Effector memory CD4-positive, alpha-beta T cell (primary cell): ENCODE measurements around the gene SEMA3D.

Source experiments
- DNase-seq, 3 donors: peaks; one replicate each; pipeline ENCODE4 v3.0.0-alpha.2; 2020
- H3K27ac ChIP-seq: 2 replicates; pipeline ENCODE4 v1.7.0; 2013; ENCODE audit warnings: mild to moderate bottlenecking, low read length, moderate library complexity; ENCODE audit not compliant: insufficient read depth, poor library complexity, severe bottlenecking
- H3K27me3 ChIP-seq: replicated peaks from 2 replicates; pipeline ENCODE4 v1.7.0; 2013; ENCODE audit warnings: mild to moderate bottlenecking, low read length; ENCODE audit not compliant: insufficient read depth, control insufficient read depth, poor library complexity, severe bottlenecking
- H3K36me3 ChIP-seq: 2 replicates; pipeline ENCODE4 v1.7.0; 2013; ENCODE audit warnings: mild to moderate bottlenecking, low read length, moderate library complexity; ENCODE audit not compliant: control insufficient read depth, insufficient read depth
- H3K4me1 ChIP-seq: 2 replicates; pipeline ENCODE4 v1.7.0; 2013; ENCODE audit warnings: low read length, mild to moderate bottlenecking; ENCODE audit not compliant: control insufficient read depth, insufficient read depth, poor library complexity, severe bottlenecking
- H3K4me3 ChIP-seq: 2 replicates; pipeline ENCODE4 v1.7.0; 2013; ENCODE audit warnings: low read length, low read depth, mild to moderate bottlenecking; ENCODE audit not compliant: insufficient read depth, poor library complexity, severe bottlenecking
- H3K9me3 ChIP-seq: 2 replicates; pipeline ENCODE4 v1.7.0; 2013; ENCODE audit warnings: mild to moderate bottlenecking, low read length, moderate library complexity; ENCODE audit not compliant: control insufficient read depth

Gene SEMA3D

GRCh38 chr7:85030893-85031292, 156.0 kb downstream of the SEMA3D start:
- H3K4me3 ChIP-seq, result no peak overlapping the region
- H3K9me3 ChIP-seq, result no peaks in the 10 kb centered on the region
- no peak overlapping the region for H3K27ac ChIP-seq
- no peaks in the 10 kb centered on the region for H3K27me3 ChIP-seq
- H3K36me3 ChIP-seq, result no peaks in the 10 kb centered on the region
- no peak for DNase-seq
- H3K4me1 ChIP-seq, result no peaks in the 10 kb centered on the region

- no peaks in the 10 kb centered on the region for H3K4me1 ChIP-seq
- no peaks in the 10 kb centered on the region for H3K36me3 ChIP-seq
- no peaks in the 10 kb centered on the region for H3K27me3 ChIP-seq
- H3K27ac ChIP-seq, result no peak overlapping the region
- H3K4me3 ChIP-seq, result no peak overlapping the region
- no peaks in the 10 kb centered on the region for H3K9me3 ChIP-seq
- DNase-seq, result no peak
These were observed 161.5 kb downstream of the SEMA3D start for GRCh38 chr7:85025312-85025756.

GRCh38 chr7:85023916-85024315, 162.9 kb downstream of the SEMA3D start:
- Histone ChIP-seq H3K27ac (no peak overlapping the region), H3K36me3 (no peaks in the 10 kb centered on the region), H3K9me3 (no peaks in the 10 kb centered on the region), H3K4me3 (no peak overlapping the region), H3K4me1 (no peaks in the 10 kb centered on the region), H3K27me3 (no peaks in the 10 kb centered on the region)
- DNase-seq, result no peak

DNA sequence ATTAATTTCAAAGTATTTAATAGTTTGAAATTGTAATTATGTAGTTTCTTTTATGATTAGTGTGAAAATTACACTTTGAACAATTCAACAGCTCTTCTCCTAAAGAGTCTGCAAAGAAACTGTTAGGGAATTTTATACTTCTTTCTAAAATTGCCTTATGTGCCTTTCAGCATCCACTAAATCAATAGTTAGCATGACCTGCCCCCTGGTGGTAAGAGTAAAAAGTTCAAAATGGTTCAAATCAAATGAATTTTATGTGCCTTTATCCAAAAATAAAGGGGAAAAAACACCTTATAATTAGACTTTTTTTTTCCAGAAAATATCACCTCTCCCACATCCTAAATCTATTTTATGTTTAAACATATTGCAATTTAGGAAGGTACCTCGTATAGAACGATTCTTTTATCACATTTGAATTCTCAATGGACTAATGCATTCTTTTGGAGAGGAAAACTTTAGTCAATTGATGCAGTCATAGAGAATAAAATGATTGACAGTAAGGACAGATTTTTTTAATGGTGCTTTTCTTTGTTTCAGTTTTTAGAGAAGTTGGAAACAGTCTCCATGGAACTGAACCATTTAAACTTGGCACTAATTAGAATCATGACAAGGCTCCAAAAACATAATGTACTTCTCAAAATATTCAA, 163.7 kb downstream of the SEMA3D start:
- Histone ChIP-seq H3K9me3 (no peaks in the 10 kb centered on the region), H3K36me3 (no peaks in the 10 kb centered on the region), H3K27me3 (no peaks in the 10 kb centered on the region), H3K4me1 (no peaks in the 10 kb centered on the region), H3K4me3 (no peak overlapping the region), H3K27ac (no peak overlapping the region)
- DNase-seq, result no peak

DNA sequence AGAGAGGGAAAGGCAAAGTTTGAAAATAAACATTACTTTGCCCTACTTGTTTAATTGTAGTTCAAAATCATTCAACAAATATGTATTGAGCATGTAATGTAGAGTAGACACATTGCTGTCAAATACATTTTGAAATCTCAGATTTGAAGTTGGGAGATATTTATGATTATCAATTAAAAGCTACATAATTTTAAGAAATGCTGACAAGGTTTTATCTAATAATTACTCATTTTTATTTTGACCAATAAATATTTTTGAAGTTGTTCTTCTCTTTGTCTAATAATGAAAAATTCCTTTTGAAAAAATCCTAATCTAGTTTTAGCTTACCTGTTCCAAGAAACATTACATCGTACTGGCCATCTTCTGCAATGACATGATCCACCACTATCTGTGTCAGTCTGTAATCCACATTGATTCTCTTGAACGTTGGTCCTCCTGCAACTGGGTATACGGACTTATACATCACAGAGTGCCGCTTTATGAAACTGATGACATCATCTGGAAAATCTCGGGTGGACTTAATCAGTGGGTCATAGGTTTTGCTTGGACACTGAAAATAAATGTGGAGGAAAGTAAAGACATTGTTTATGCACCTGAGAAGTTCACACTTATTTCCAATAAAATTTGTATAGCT, 164.7 kb downstream of the SEMA3D start:
- Histone ChIP-seq H3K4me3 (no peak overlapping the region), H3K9me3 (no peaks in the 10 kb centered on the region), H3K4me1 (no peaks in the 10 kb centered on the region), H3K27ac (no peak overlapping the region), H3K36me3 (no peaks in the 10 kb centered on the region), H3K27me3 (no peaks in the 10 kb centered on the region)
- no peak for DNase-seq

GRCh38 chr7:85021101-85021704, 165.7 kb downstream of the SEMA3D start:
- Histone ChIP-seq H3K9me3 (no peaks in the 10 kb centered on the region), H3K36me3 (no peaks in the 10 kb centered on the region), H3K27ac (no peak overlapping the region), H3K4me3 (no peak overlapping the region), H3K4me1 (no peaks in the 10 kb centered on the region), H3K27me3 (no peaks in the 10 kb centered on the region)
- no peak for DNase-seq

DNA sequence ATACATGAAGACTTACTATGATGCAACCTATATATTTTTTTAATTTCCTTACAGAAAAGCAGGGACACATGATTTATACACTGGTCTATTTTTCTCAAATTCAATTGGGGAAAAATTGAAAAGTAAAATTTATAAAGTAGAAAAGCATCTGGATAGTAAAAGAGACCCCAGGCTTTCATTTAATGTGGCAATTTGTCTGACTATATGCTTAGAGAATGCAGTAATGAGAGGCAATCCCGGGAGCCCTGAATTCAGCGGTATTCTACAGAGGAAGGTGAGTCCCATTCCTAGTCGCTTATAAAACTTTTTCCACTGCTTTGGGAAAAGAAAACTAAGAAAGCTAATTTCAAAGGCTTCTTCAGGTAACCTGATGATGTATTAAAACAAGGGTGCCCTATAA, 167.1 kb downstream of the SEMA3D start:
- no peak overlapping the region for H3K27ac ChIP-seq
- no peak for DNase-seq
- H3K36me3 ChIP-seq, result no peaks in the 10 kb centered on the region
- no peaks in the 10 kb centered on the region for H3K4me1 ChIP-seq
- no peak overlapping the region for H3K4me3 ChIP-seq
- H3K27me3 ChIP-seq, result no peaks in the 10 kb centered on the region
- H3K9me3 ChIP-seq, result no peaks in the 10 kb centered on the region

DNA sequence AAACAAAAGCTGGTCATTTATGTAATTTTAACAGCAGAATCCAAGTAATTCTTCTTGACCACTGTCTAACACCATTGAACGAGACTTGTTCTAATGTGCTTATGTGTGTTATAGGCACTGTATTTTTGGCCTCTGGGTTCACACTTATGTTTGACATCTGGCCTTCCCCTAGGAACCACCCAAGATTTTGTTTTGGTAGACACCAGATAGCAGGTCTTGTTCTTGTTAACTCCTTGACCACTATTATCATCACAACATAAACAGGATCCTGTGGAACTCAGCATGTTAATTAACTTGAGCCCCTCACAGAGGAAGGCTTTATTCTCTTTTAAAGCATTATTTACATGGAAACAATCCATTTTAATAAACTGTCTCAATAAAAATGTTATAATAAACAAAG, 167.7 kb downstream of the SEMA3D start:
- H3K4me3 ChIP-seq, result no peak overlapping the region
- no peaks in the 10 kb centered on the region for H3K4me1 ChIP-seq
- DNase-seq, result no peak
- H3K27ac ChIP-seq, result no peak overlapping the region
- no peaks in the 10 kb centered on the region for H3K36me3 ChIP-seq
- H3K9me3 ChIP-seq, result no peaks in the 10 kb centered on the region
- H3K27me3 ChIP-seq, result no peaks in the 10 kb centered on the region

DNA sequence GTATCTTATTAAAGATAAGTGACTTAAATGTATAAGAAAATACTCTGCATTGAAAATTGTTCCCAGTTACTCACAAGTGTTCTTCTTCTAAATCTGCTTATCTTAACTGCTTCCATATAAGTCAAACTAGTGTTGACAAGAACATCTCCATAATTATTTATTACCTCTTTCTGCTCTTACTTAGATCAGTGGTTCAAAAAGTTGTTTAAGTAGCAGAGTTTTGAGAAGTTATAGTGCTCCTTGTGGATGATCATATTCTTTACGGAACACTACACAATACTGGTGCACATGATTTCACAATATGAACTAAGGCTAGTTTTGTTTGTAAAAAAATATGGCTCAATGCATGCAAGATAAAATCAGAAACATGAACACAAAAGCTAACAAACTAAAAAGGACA, 168.4 kb downstream of the SEMA3D start:
- no peaks in the 10 kb centered on the region for H3K27me3 ChIP-seq
- no peak overlapping the region for H3K4me3 ChIP-seq
- H3K27ac ChIP-seq, result no peak overlapping the region
- H3K36me3 ChIP-seq, result no peaks in the 10 kb centered on the region
- no peaks in the 10 kb centered on the region for H3K4me1 ChIP-seq
- no peak for DNase-seq
- no peaks in the 10 kb centered on the region for H3K9me3 ChIP-seq

GRCh38 chr7:85016286-85016685, 170.6 kb downstream of the SEMA3D start:
- DNase-seq, result no peak
- no peaks in the 10 kb centered on the region for H3K4me1 ChIP-seq
- no peak overlapping the region for H3K27ac ChIP-seq
- no peak overlapping the region for H3K4me3 ChIP-seq
- no peaks in the 10 kb centered on the region for H3K9me3 ChIP-seq
- H3K36me3 ChIP-seq, result no peaks in the 10 kb centered on the region
- H3K27me3 ChIP-seq, result no peaks in the 10 kb centered on the region
